Common myeloid progenitor, CD34-positive (primary cell): ENCODE data around the gene MVB12B.

Experiments
- CTCF ChIA-PET: fragments of 350-600 bp; sonication (Branson Sonifier 250); formaldehyde crosslinking; loops from one replicate; lab custom pipeline; 2021; ENCODE audit warnings: antibody characterized with exemption; lab: Charles Lee
- POLR2A ChIA-PET: fragments of 350-600 bp; sonication (Branson Sonifier 250); formaldehyde crosslinking; loops from one replicate; lab custom pipeline; 2021; ENCODE audit warnings: antibody characterized with exemption; lab: Charles Lee
- DNase-seq, 3 donors: peaks; one replicate each; pipeline versions ENCODE4 v3.0.0 to v3.0.0-alpha.2; 2013
- H3K27ac ChIP-seq, 2 experiments: 1 replicate in 1 of 2; 2 replicates in 1 of 2; pipeline ENCODE4 v1.7.0; 2013; ENCODE audit warnings: inconsistent platforms in 2 of 2, low read length in 2 of 2, mild to moderate bottlenecking in 2 of 2, low read depth in 1 of 2, moderate library complexity in 1 of 2; ENCODE audit not compliant: severe bottlenecking in 2 of 2, insufficient read depth in 1 of 2, poor library complexity in 1 of 2
- H3K27me3 ChIP-seq, 5 experiments: replicated peaks in 2 of 5; 1 replicate in 3 of 5; 2 replicates in 2 of 5; pipeline versions ENCODE4 v1.6.1 to v1.7.0; 2013; ENCODE audit warnings: low read length in 4 of 5, mild to moderate bottlenecking in 2 of 5, moderate library complexity in 2 of 5, inconsistent platforms in 1 of 5; ENCODE audit not compliant: insufficient read depth in 5 of 5, control insufficient read depth in 4 of 5
- H3K36me3 ChIP-seq, 4 experiments: 1 replicate in 2 of 4; 2 replicates in 2 of 4; pipeline versions ENCODE4 v1.6.1 to v1.7.0; 2013; ENCODE audit warnings: low read length in 3 of 4, control low read depth in 1 of 4, mild to moderate bottlenecking in 1 of 4; ENCODE audit not compliant: control insufficient read depth in 4 of 4, insufficient read depth in 4 of 4
- H3K4me1 ChIP-seq, 4 experiments: 1 replicate in 3 of 4; 2 replicates in 1 of 4; pipeline versions ENCODE4 v1.6.1 to v1.7.1; 2013; ENCODE audit warnings: low read length in 3 of 4, mild to moderate bottlenecking in 3 of 4, control low read depth in 1 of 4, inconsistent platforms in 1 of 4, moderate library complexity in 1 of 4; ENCODE audit not compliant: control insufficient read depth in 4 of 4, insufficient read depth in 4 of 4; ENCODE audit errors: control extremely low read depth in 1 of 4
- H3K4me3 ChIP-seq, 7 experiments: 1 replicate in 4 of 7; 2 replicates in 3 of 7; pipeline versions ENCODE4 v1.5.1 to v1.7.0; 2013; ENCODE audit warnings: mild to moderate bottlenecking in 7 of 7, low read length in 6 of 7, moderate library complexity in 6 of 7, inconsistent platforms in 2 of 7, low read depth in 2 of 7, control low read depth in 1 of 7; ENCODE audit not compliant: insufficient read depth in 4 of 7, control insufficient read depth in 1 of 7; ENCODE audit errors: extremely low read depth in 1 of 7
- H3K9me3 ChIP-seq, 5 experiments: 1 replicate in 4 of 5; 2 replicates in 1 of 5; pipeline versions ENCODE4 v1.6.1 to v1.7.1; 2013; ENCODE audit warnings: low read length in 4 of 5, mild to moderate bottlenecking in 2 of 5, inconsistent platforms in 1 of 5, low read depth in 1 of 5, moderate library complexity in 1 of 5; ENCODE audit not compliant: control insufficient read depth in 4 of 5, insufficient read depth in 2 of 5; ENCODE audit errors: control extremely low read depth in 1 of 5
- WGBS: methylation state at CpG from one replicate; pipeline ENCODE4 v1.1.5; 2013; ENCODE audit not compliant: insufficient coverage; 5-methylcytosine and 5-hydroxymethylcytosine counted together

MVB12B gene

GRCh38 chr9:126378761-126379160, 52.1 kb downstream of the MVB12B start:
- no peaks in the 10 kb centered on the region for H3K27me3 ChIP-seq
- POLR2A ChIA-PET, result no interaction called here
- no peak for DNase-seq
- no peak overlapping the region for H3K4me3 ChIP-seq
- peaks cover 0 to 5% (median 0%) of the 10 kb centered on the region in 4 experiments for H3K36me3 ChIP-seq
- H3K27ac ChIP-seq, result no peak overlapping the region
- H3K9me3 ChIP-seq, result no peaks in the 10 kb centered on the region
- CTCF ChIA-PET, result interaction anchor here (0.6 to 1.5 kb wide), 3 partner anchors 19 to 967 kb away, joined by 3 read pairs; no protein-coding TSS in a partner anchor
- 90% methylated on average over 2 of the region's 7 CpGs for WGBS
- H3K4me1 ChIP-seq, result peaks cover 12 to 34% (median 16%) of the 10 kb centered on the region in 4 experiments

GRCh38 chr9:126379661-126380360, 53.2 kb downstream of the MVB12B start:
- CTCF ChIA-PET, result interaction anchor here (0.6 to 1.6 kb wide), 3 partner anchors 33 to 1123 kb away, joined by 3 to 5 read pairs (median 3); no protein-coding TSS in a partner anchor
- POLR2A ChIA-PET, result no interaction called here
- H3K27me3 ChIP-seq, result no peaks in the 10 kb centered on the region
- H3K4me3 ChIP-seq, result no peak overlapping the region
- H3K4me1 ChIP-seq, result peaks cover 7 to 23% (median 14%) of the 10 kb centered on the region in 4 experiments
- H3K9me3 ChIP-seq, result no peaks in the 10 kb centered on the region
- no peak overlapping the region for H3K27ac ChIP-seq
- peaks cover 0 to 5% (median 2%) of the 10 kb centered on the region in 4 experiments for H3K36me3 ChIP-seq
- no peak for DNase-seq
- WGBS, result 98% methylated on average over 5 of the region's 9 CpGs

- POLR2A ChIA-PET, result no interaction called here
- 97% methylated on average over 8 of the region's 10 CpGs for WGBS
Measured at GRCh38 chr9:126380447-126380846, 53.8 kb downstream of the MVB12B start.

GRCh38 chr9:126381195-126381594, 54.6 kb downstream of the MVB12B start:
- Histone ChIP-seq H3K36me3 (peaks cover 0 to 5% (median 2%) of the 10 kb centered on the region in 4 experiments), H3K27ac (no peak overlapping the region), H3K27me3 (no peaks in the 10 kb centered on the region), H3K4me3 (no peak overlapping the region), H3K9me3 (no peaks in the 10 kb centered on the region), H3K4me1 (peaks cover 0 to 9% (median 1%) of the 10 kb centered on the region in 4 experiments)
- DNase-seq, result no peak
- WGBS, result 98% methylated on average over 6 of the region's 6 CpGs
- ChIA-PET CTCF (no interaction called here), POLR2A (no interaction called here)

More at GRCh38 chr9:126380447-126380846, 53.8 kb downstream of the MVB12B start:
- no peak overlapping the region for H3K4me3 ChIP-seq
- peaks cover 0 to 5% (median 2%) of the 10 kb centered on the region in 4 experiments for H3K36me3 ChIP-seq
- CTCF ChIA-PET, result interaction anchor here (0.6 to 1.6 kb wide), 3 partner anchors 33 to 1124 kb away, joined by 3 to 5 read pairs (median 3); no protein-coding TSS in a partner anchor
- no peak overlapping the region for H3K27ac ChIP-seq
- DNase-seq, result no peak
- H3K4me1 ChIP-seq, result peaks cover 6 to 17% (median 9%) of the 10 kb centered on the region in 4 experiments
- H3K9me3 ChIP-seq, result no peaks in the 10 kb centered on the region
- no peaks in the 10 kb centered on the region for H3K27me3 ChIP-seq

- WGBS, result 96% methylated on average over 3 of the region's 3 CpGs
Measured at GRCh38 chr9:126383406-126384046, 56.9 kb downstream of the MVB12B start.

GRCh38 chr9:126384926-126385325, 58.3 kb downstream of the MVB12B start:
- Histone ChIP-seq H3K27ac (no peak overlapping the region), H3K36me3 (peaks cover 0 to 20% (median 3%) of the 10 kb centered on the region in 4 experiments), H3K4me1 (peaks cover 4 to 12% (median 8%) of the 10 kb centered on the region in 4 experiments), H3K27me3 (no peaks in the 10 kb centered on the region), H3K9me3 (no peaks in the 10 kb centered on the region), H3K4me3 (no peak overlapping the region)
- no peak for DNase-seq
- WGBS, result 100% methylated on average over 4 of the region's 7 CpGs
- ChIA-PET CTCF (interaction anchor here (1.1 to 16.7 kb wide), 8 partner anchors 9 to 106 kb away, joined by 3 to 230 read pairs (median 6); partner anchors contain the start of gene MVB12B), POLR2A (no interaction called here)

More at GRCh38 chr9:126383406-126384046, 56.9 kb downstream of the MVB12B start:
- ChIA-PET CTCF (interaction anchor here (1.3 to 1.5 kb wide), 3 partner anchors 15 to 65 kb away, joined by 3 to 5 read pairs (median 5); no protein-coding TSS in a partner anchor), POLR2A (no interaction called here)
- Histone ChIP-seq H3K4me1 (no peaks in the 10 kb centered on the region), H3K4me3 (no peak overlapping the region), H3K9me3 (no peaks in the 10 kb centered on the region), H3K27me3 (no peaks in the 10 kb centered on the region), H3K36me3 (peaks cover 0 to 20% (median 3%) of the 10 kb centered on the region in 4 experiments), H3K27ac (no peak overlapping the region)
- no peak for DNase-seq
